NB4 (cell line): ENCODE results near the gene AFF2.

ENCODE experiments used
- CTCF ChIP-seq: IDR thresholded peaks from one replicate; pipeline ENCODE4 v1.5.1; 2012; ENCODE audit warnings: low read depth, low read length
- MYC ChIP-seq: IDR thresholded peaks from 2 replicates; pipeline ENCODE4 v1.6.1; 2011; ENCODE audit warnings: low read depth, low read length
- POLR2A ChIP-seq: IDR thresholded peaks from 2 replicates; pipeline ENCODE4 v1.6.1; 2011; ENCODE audit warnings: mild to moderate bottlenecking; ENCODE audit not compliant: insufficient read length; ENCODE audit errors: extremely low read depth
- TF ChIP-seq, protein P1 (sequence below): IDR thresholded peaks from 2 replicates; pipeline ENCODE4 v1.6.1; 2011; ENCODE audit warnings: low read depth, low read length

GRCh38 chrX:148914783-148915182, 414.4 kb downstream of the AFF2 start:
- TF ChIP-seq POLR2A (no peak), CTCF (no peak), MYC (no peak)
- TF ChIP-seq, protein P1, sequence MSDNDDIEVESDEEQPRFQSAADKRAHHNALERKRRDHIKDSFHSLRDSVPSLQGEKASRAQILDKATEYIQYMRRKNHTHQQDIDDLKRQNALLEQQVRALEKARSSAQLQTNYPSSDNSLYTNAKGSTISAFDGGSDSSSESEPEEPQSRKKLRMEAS = no peak
